Renal cortical epithelial cell (primary cell): Measurements from ENCODE around the gene DNAJC10. TPM values are rescaled to one million over a fixed set of nuclear protein-coding genes. Genes with fewer than 3 reads are reported as not detected.
"Not testable (repeated sequence)": the region's sequence is repeated elsewhere in the genome, so short reads cannot be mapped to it uniquely, and the experiment has no call there.

Source experiments
- DNase-seq: peaks from one replicate; pipeline ENCODE4 v3.0.0-alpha.2; 2011; ENCODE audit warnings: low read depth
- total RNA-seq: library from RNA; depleted of rRNA; stranded (reverse); fragments of >200 nt; gene quantifications from 2 replicates; pipeline ENCODE4 v1.2.3, GENCODE V29; 2014

Gene DNAJC10, protein sequence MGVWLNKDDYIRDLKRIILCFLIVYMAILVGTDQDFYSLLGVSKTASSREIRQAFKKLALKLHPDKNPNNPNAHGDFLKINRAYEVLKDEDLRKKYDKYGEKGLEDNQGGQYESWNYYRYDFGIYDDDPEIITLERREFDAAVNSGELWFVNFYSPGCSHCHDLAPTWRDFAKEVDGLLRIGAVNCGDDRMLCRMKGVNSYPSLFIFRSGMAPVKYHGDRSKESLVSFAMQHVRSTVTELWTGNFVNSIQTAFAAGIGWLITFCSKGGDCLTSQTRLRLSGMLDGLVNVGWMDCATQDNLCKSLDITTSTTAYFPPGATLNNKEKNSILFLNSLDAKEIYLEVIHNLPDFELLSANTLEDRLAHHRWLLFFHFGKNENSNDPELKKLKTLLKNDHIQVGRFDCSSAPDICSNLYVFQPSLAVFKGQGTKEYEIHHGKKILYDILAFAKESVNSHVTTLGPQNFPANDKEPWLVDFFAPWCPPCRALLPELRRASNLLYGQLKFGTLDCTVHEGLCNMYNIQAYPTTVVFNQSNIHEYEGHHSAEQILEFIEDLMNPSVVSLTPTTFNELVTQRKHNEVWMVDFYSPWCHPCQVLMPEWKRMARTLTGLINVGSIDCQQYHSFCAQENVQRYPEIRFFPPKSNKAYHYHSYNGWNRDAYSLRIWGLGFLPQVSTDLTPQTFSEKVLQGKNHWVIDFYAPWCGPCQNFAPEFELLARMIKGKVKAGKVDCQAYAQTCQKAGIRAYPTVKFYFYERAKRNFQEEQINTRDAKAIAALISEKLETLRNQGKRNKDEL
- 202 and 254 TPM in 2 replicates for total RNA-seq

DNA sequence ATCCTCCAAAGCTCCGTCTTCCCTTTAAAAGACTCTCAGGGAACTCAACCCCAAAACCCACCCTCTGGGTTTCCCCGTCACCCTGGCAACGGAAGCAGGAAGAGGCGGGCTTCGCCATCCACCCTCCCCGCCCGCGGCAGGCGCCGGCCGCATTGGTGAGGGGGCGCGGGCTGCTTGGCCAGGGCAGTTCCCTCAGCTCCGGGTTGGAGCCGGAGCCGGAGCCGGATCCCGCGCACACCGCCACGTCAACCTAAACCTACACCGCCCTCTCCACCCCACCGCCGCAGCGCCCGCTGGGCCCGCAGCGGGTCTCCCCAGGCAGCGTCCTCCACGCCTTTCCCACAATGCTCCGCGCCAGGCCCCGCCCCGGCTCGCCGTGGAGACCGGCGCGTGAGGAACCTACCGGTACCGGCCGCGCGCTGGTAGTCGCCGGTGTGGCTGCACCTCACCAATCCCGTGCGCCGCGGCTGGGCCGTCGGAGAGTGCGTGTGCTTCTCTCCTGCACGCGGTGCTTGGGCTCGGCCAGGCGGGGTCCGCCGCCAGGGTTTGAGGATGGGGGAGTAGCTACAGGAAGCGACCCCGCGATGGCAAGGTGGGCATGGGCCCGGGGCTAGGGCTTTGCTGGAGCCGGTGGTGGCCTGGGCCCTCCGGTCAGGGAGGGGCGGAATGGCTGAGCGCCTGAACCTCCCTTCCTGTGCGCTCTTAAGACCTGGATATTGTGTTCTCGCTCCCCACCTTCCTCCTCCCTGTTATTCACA lies at the start of gene DNAJC10:
DNAJC10 (plus strand) TSS at position 366 of the 758 bp plus-strand sequence. CDS start 1,830 bp downstream, outside the sequence.
- peak; percentile 82 for DNase-seq

- peak; percentile 27 for DNase-seq
Observed at GRCh38 chr2:182666674-182667314, 49.3 kb upstream of the DNAJC10 start.

DNA sequence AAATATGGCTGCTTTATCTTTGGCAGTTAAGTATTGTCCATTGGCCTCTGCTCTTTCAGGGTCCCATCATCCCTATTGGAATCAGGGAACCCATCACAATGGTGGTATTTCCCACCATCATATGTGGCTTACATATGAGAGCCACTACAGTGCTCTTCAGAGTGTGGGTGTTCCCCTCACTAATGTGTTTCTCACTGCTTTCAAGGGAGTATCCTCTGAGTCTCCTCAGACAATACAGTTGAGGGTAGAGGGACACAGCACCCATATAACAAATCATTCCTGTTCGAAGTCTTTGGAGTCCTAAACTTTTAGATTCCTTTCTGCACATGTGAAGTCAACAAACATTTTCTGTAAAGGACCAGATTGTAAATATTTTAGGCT lies 48.8 kb upstream of the DNAJC10 start:
- DNase-seq, result no peak

- peak; percentile 41 for DNase-seq
Observed at GRCh38 chr2:182668671-182669070, 47.4 kb upstream of the DNAJC10 start.

DNA sequence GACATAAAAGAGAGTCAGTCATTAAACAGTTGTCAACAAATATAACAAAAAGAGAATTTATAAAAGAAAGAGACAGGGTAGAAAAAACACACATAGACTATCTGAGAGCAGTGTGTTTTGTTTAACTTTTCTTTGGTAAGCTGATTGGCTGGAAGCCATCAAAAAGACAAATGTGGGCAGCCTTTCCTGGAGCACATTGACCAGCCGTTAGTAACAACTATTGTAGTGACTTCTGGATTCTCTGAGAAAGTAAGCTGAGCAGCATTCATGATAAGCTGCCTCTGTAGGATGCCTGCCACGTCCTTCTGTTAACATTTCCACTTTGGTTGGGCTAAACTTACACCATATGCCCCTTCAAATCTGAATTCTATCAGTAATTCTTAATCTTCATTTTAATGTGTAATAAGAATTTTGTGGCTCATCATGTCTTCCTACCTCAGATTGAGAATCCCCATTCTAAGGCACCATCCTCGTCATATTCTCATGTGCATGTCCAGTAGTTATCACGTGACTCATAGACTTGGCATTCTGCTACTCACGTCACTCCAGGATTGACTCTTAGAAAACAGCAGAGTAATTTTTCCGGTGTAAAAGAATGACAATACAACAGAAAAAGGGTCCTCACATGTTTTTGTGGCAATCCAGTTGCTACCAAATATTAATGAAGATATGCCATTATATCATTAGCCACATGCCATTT lies 43.4 kb upstream of the DNAJC10 start:
- peak; percentile 58 for DNase-seq

DNA sequence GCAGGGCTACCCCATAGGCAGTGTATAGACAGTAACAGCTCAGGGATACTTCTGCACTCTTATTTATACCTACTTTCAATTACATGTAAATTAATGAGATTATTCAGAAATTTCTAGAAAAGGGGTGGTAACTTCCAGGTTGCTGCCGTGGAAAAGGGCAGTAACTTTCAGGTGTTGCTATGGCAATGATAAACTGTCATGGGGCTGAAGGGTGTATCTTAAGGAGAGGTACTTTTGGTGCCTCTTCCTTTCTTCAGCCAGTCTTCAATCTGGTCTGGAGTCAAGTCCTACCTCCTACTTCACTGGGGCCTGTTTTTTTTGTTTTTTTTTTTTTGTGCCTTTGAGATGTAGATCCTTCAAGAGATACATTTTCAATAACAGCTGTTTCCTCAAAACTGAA lies 35.2 kb upstream of the DNAJC10 start:
- no peak for DNase-seq

DNA sequence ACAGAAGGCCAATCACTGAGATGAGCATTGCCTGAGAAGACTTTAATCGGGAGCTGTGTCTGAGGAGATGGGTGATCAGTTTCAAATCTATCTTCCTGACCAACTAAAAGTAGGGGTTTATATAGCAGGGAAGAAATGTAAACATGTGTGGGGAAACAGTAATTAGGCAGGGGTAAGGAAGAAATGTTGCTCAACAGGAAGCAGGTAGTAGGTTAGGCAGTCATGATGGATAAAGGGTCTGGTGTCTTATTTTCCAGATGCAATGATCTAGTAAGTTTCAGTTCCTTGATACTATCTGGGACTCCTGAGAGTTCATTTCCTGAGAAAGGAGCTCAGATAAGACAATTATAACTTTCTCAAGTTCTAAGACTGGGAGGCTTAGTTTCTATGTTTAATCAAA lies 33.8 kb upstream of the DNAJC10 start:
- DNase-seq, result no peak

- no peak for DNase-seq
Observed at GRCh38 chr2:182685559-182685958, 30.5 kb upstream of the DNAJC10 start.

GRCh38 chr2:182686763-182687162 lies 29.3 kb upstream of the DNAJC10 start:
- DNase-seq, result not testable (repeated sequence)

- no peak for DNase-seq
Observed at GRCh38 chr2:182694189-182694588, 21.9 kb upstream of the DNAJC10 start.

GRCh38 chr2:182695776-182696175 lies 20.3 kb upstream of the DNAJC10 start:
- no peak for DNase-seq

DNA sequence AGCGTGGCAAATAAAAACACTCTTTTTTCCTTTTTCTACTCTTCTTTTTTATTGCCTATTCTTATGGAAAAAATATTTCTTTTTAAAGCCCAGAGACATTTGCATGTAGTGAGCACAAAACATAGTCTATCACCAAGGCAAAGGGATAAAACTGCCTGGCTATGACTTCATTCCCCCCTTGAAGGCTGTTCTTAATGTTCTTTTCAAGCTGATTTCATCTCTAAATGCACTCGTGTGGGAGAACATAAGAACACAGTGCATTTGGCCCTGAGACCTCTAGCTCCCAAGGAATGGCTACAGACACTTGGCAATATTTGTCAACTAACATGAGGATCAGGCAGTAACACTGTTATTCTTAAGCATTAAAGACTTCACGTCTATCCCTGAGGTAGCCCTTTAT lies 17.4 kb upstream of the DNAJC10 start:
- no peak for DNase-seq

DNA sequence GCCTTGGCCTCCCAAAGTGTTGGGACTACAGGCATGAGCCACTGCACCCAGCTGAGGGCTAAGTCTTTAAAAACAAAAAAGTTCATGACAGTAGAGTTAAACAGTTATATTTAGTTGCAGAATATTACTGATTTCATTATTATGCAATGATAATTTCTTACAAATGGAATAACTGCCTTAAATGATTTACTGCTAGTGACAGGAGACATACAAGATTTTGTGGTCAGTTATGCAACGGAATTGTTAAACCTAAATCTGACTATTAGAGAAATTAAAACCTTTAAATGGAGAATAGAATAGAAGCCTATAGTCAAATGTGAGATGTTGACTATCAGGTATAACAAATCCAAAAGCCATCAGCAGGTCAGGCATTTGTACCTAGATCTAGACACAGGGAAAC lies 10.3 kb upstream of the DNAJC10 start:
- DNase-seq, result no peak

- DNase-seq, result no peak
Observed at GRCh38 chr2:182706751-182707150, 9.3 kb upstream of the DNAJC10 start.

DNA sequence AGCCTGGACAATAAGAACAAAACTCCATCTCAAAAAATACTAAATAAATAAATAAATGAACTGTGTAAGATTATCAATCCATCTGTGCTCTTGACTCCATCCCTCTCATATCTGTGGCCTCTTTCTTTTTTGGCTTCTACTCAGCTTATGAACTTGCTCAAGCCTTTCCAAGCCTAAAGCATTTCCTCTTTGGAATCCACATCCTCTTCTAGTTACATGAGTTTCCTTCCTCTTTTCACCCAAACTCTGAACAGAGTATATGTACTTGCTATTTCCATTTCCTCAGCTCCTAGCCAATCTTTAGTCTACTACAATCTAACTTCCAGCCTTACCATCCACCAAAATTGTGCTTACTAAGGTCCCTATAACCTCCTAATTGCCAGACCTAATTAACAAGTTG lies 2.5 kb upstream of the DNAJC10 start:
- no peak for DNase-seq

- peak; percentile 79 for DNase-seq
Observed at GRCh38 chr2:182715121-182715891, 751 bp upstream of the DNAJC10 start.

DNA sequence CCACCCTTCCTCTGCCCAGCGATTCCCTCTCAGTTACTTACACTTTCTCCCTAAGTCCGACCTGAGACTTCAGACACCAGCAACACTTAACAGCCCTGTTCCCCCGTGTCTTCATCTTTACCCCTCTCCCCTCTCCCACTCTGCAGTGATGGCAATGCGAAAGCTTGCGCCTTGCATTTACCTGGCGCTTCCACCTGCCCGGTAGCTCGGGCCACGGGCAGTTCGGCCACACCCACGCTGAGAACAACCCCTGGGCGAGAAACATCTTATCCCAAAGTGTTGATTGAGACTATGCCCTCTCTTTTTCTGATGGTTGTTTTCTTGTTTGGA lies 558 bp downstream of the DNAJC10 start:
- peak; percentile 34 for DNase-seq

DNA sequence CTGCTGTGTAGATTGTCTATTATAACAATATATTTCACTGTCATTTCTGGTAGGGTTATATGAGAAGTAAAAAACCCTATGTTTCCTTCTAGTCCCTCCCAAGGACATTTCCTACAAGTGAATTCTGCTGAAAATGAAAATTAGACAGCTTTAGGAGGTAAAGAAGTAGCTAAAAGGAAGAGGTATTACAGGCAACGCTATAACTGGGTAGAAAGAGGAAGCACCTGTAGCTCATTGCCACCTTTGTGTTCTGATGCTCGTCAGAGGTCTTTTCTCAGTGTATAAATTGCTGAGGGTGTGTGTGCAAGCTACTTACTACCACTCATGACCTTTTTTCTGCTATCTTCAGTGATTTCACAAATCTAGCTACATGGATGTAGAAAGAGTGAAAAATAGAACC lies 1.4 kb downstream of the DNAJC10 start:
- no peak for DNase-seq

DNA sequence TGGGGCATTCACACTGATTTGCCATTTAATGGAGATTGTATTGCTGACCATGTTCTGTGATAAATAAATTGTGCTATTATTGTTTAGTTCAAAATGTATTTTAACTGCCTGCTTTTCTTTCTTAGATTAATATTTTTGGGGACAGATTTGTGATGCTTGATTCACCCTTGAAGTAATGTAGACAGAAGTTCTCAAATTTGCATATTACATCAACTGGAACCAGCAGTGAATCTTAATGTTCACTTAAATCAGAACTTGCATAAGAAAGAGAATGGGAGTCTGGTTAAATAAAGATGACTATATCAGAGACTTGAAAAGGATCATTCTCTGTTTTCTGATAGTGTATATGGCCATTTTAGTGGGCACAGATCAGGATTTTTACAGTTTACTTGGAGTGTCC lies 1.8 kb downstream of the DNAJC10 start:
- DNase-seq, result no peak

- no peak for DNase-seq
Observed at GRCh38 chr2:182718459-182718858, 2.4 kb downstream of the DNAJC10 start.

DNA sequence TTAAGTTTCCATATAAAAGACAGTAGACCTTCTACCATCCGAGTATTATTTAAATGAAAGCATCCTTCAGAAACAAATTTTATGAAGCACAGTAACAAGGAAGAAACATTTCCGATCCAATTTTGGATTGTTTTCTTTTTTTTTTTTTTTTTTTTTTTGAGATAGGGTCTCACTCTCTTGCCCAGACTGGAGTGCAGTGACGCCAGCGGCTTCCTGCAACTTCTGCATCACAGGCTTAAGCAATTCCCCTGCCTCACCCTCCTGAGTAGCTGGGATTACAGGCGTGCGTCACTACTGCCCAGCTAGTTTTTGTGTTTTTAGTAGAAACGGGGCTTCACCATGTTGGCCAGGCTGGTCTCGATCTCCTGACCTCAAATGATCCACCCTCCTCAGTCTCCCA lies 3.1 kb downstream of the DNAJC10 start:
- not testable (repeated sequence) for DNase-seq
